ENCODE results near the gene ARFGEF3. TPM values are rescaled to one million over a fixed set of nuclear protein-coding genes. Genes with fewer than 3 reads are reported as not detected.
"Not testable (repeated sequence)": the region's sequence is repeated elsewhere in the genome, so short reads cannot be mapped to it uniquely, and the experiment has no call there.

Gene ARFGEF3
- total RNA-seq, 1 experiment from 2014 or later, result 9.3 TPM

- H3K27ac ChIP-seq, result no peak overlapping the region
- no peak for DNase-seq
- H3K36me3 ChIP-seq, result no peaks in the 10 kb centered on the region
- no peaks in the 10 kb centered on the region for H3K27me3 ChIP-seq
- H3K9me3 ChIP-seq (replicated peaks), result no peaks in the 10 kb centered on the region
- no peak overlapping the region for H3K4me3 ChIP-seq
- no peaks in the 10 kb centered on the region for H3K4me1 ChIP-seq
These were observed 111.0 kb downstream of the ARFGEF3 start for GRCh38 chr6:138272533-138273315.

- Histone ChIP-seq H3K36me3 (0 out of 2 replicates have a peak, but pooled peaks cover 2% of the 10 kb centered on the region), H3K4me1 (no peaks in the 10 kb centered on the region), H3K27me3 (no peaks in the 10 kb centered on the region), H3K27ac (no peak overlapping the region), H3K9me3 (replicated peaks) (no peaks in the 10 kb centered on the region), H3K4me3 (no peak overlapping the region)
- peak; percentile 42 to 72 for DNase-seq
These were observed 114.2 kb downstream of the ARFGEF3 start for GRCh38 chr6:138275976-138276375.

- Histone ChIP-seq H3K27ac (no peak overlapping the region), H3K27me3 (no peaks in the 10 kb centered on the region), H3K36me3 (0 out of 2 replicates have a peak, but pooled peaks cover 2% of the 10 kb centered on the region), H3K9me3 (replicated peaks) (no peaks in the 10 kb centered on the region), H3K4me3 (no peak overlapping the region), H3K4me1 (no peaks in the 10 kb centered on the region)
- DNase-seq, result no peak
These were observed 116.1 kb downstream of the ARFGEF3 start for GRCh38 chr6:138277835-138278234.

GRCh38 chr6:138278326-138278725 lies 116.6 kb downstream of the ARFGEF3 start:
- H3K36me3 ChIP-seq, result 0 out of 2 replicates have a peak, but pooled peaks cover 2% of the 10 kb centered on the region
- no peak overlapping the region for H3K27ac ChIP-seq
- no peaks in the 10 kb centered on the region for H3K9me3 ChIP-seq (replicated peaks)
- no peak overlapping the region for H3K4me3 ChIP-seq
- H3K4me1 ChIP-seq, result no peaks in the 10 kb centered on the region
- DNase-seq, result peak in 1 of 2 experiments; percentile 40
- H3K27me3 ChIP-seq, result no peaks in the 10 kb centered on the region

GRCh38 chr6:138285800-138286199 lies 124.1 kb downstream of the ARFGEF3 start:
- Histone ChIP-seq H3K4me3 (no peak overlapping the region), H3K27me3 (no peaks in the 10 kb centered on the region), H3K27ac (no peak overlapping the region), H3K9me3 (replicated peaks) (no peaks in the 10 kb centered on the region), H3K4me1 (peaks cover 8% of the 10 kb centered on the region; the same call in 1 of the 2 replicates), H3K36me3 (0 out of 2 replicates have a peak, but pooled peaks cover 6% of the 10 kb centered on the region)
- DNase-seq, result no peak

GRCh38 chr6:138286698-138287097 lies 125.0 kb downstream of the ARFGEF3 start:
- no peak overlapping the region for H3K27ac ChIP-seq
- no peak overlapping the region for H3K4me3 ChIP-seq
- DNase-seq, result no peak
- peaks cover 8% of the 10 kb centered on the region; the same call in 1 of the 2 replicates for H3K4me1 ChIP-seq
- H3K27me3 ChIP-seq, result no peaks in the 10 kb centered on the region
- 0 out of 2 replicates have a peak, but pooled peaks cover 6% of the 10 kb centered on the region for H3K36me3 ChIP-seq
- H3K9me3 ChIP-seq (replicated peaks), result no peaks in the 10 kb centered on the region

- Histone ChIP-seq H3K9me3 (replicated peaks) (no peaks in the 10 kb centered on the region), H3K27ac (0 out of 2 replicates have a peak overlapping the region, but pooled peaks have one; percentile 8), H3K36me3 (peaks cover 6% of the 10 kb centered on the region; the same call in 1 of the 2 replicates), H3K4me1 (peaks cover 8% of the 10 kb centered on the region; the same call in 1 of the 2 replicates), H3K4me3 (no peak overlapping the region), H3K27me3 (no peaks in the 10 kb centered on the region)
- peak; percentile 55 to 74 for DNase-seq
These were observed 125.6 kb downstream of the ARFGEF3 start for GRCh38 chr6:138287144-138287955.

- H3K9me3 ChIP-seq (replicated peaks); H3K4me3 ChIP-seq; H3K36me3 ChIP-seq; H3K4me1 ChIP-seq; H3K27me3 ChIP-seq: not testable (repeated sequence)
- peak overlapping the region; percentile 49 for H3K27ac ChIP-seq
- peak; percentile 30 to 32 for DNase-seq
These were observed 126.8 kb downstream of the ARFGEF3 start for GRCh38 chr6:138288428-138289085.

- no peaks in the 10 kb centered on the region for H3K27me3 ChIP-seq
- peak; percentile 17 to 29 for DNase-seq
- no peak overlapping the region for H3K27ac ChIP-seq
- H3K4me1 ChIP-seq, result peaks cover 8% of the 10 kb centered on the region; the same call in 1 of the 2 replicates
- no peak overlapping the region for H3K4me3 ChIP-seq
- H3K9me3 ChIP-seq (replicated peaks), result no peaks in the 10 kb centered on the region
- H3K36me3 ChIP-seq, result peaks cover 9% of the 10 kb centered on the region; the same call in 1 of the 2 replicates
These were observed 128.0 kb downstream of the ARFGEF3 start for GRCh38 chr6:138289739-138290138.

GRCh38 chr6:138290423-138290962 lies 128.8 kb downstream of the ARFGEF3 start:
- Histone ChIP-seq H3K36me3 (peaks cover 9% of the 10 kb centered on the region; the same call in 1 of the 2 replicates), H3K4me3 (no peak overlapping the region), H3K9me3 (replicated peaks) (no peaks in the 10 kb centered on the region), H3K27me3 (no peaks in the 10 kb centered on the region), H3K27ac (no peak overlapping the region), H3K4me1 (peaks cover 8% of the 10 kb centered on the region; the same call in 1 of the 2 replicates)
- DNase-seq, result no peak

- Histone ChIP-seq H3K27me3 (no peaks in the 10 kb centered on the region), H3K4me3 (no peak overlapping the region), H3K9me3 (replicated peaks) (no peaks in the 10 kb centered on the region), H3K4me1 (peaks cover 8% of the 10 kb centered on the region; the same call in 1 of the 2 replicates), H3K36me3 (peaks cover 9% of the 10 kb centered on the region; the same call in 1 of the 2 replicates), H3K27ac (no peak overlapping the region)
- no peak for DNase-seq
These were observed 129.5 kb downstream of the ARFGEF3 start for GRCh38 chr6:138291036-138291848.

GRCh38 chr6:138291849-138292181 lies 130.1 kb downstream of the ARFGEF3 start:
- Histone ChIP-seq H3K4me1 (peaks cover 8% of the 10 kb centered on the region; the same call in 1 of the 2 replicates), H3K27me3 (no peaks in the 10 kb centered on the region), H3K9me3 (replicated peaks) (no peaks in the 10 kb centered on the region), H3K4me3 (no peak overlapping the region), H3K36me3 (peaks cover 4% of the 10 kb centered on the region; the same call in 1 of the 2 replicates), H3K27ac (no peak overlapping the region)
- no peak for DNase-seq

- DNase-seq, result no peak
- H3K9me3 ChIP-seq (replicated peaks), result no peaks in the 10 kb centered on the region
- H3K36me3 ChIP-seq, result peaks cover 3% of the 10 kb centered on the region; the same call in 1 of the 2 replicates
- no peak overlapping the region for H3K27ac ChIP-seq
- no peaks in the 10 kb centered on the region for H3K27me3 ChIP-seq
- peaks cover 8% of the 10 kb centered on the region; the same call in 1 of the 2 replicates for H3K4me1 ChIP-seq
- no peak overlapping the region for H3K4me3 ChIP-seq
These were observed 130.7 kb downstream of the ARFGEF3 start for GRCh38 chr6:138292482-138292881.

Data from SJCRH30 (cell line).